GM10248 (cell line): ENCODE measurements around the gene SLC49A3.

ENCODE experiments used
- CTCF ChIA-PET: fragments of 300-600 bp; sonication (Branson Sonifier 250); formaldehyde crosslinking; extraction: SDS; loops from one replicate; lab custom pipeline; 2021; ENCODE audit warnings: antibody characterized with exemption; lab: Yijun Ruan, JAX
- POLR2A ChIA-PET: fragments of 350-650 bp; sonication (Branson Sonifier 250); formaldehyde crosslinking; extraction: SDS; loops from one replicate; lab custom pipeline; 2020; ENCODE audit warnings: antibody characterized with exemption; lab: Yijun Ruan, JAX
- DNase-seq: peaks from one replicate; pipeline ENCODE4 v3.0.0; 2012; ENCODE audit errors: extremely low spot score
- CTCF ChIP-seq: IDR thresholded peaks from 2 replicates; pipeline ENCODE4 v1.5.1; 2012; ENCODE audit warnings: mild to moderate bottlenecking, low read depth; ENCODE audit errors: extremely low read depth, missing control alignments, control extremely low read depth

The SLC49A3 gene

GRCh38 chr4:661881-662761 lies 26.8 kb downstream of the SLC49A3 start:
- DNase-seq = no peak
- TF ChIP-seq CTCF = no peak
- POLR2A ChIA-PET = no interaction called here
- CTCF ChIA-PET = no interaction called here

- ChIA-PET POLR2A (no interaction called here), CTCF (no interaction called here)
- DNase-seq = no peak
- no peak for TF ChIP-seq CTCF
These were observed 27.7 kb downstream of the SLC49A3 start for GRCh38 chr4:661231-661630.

- CTCF ChIA-PET = no interaction called here
- POLR2A ChIA-PET = no interaction called here
- no peak for TF ChIP-seq CTCF
- DNase-seq = no peak
These were observed 28.6 kb downstream of the SLC49A3 start for GRCh38 chr4:660401-660800.

GRCh38 chr4:659851-660250 lies 29.1 kb downstream of the SLC49A3 start:
- POLR2A ChIA-PET = no interaction called here
- TF ChIP-seq CTCF = no peak
- no peak for DNase-seq
- CTCF ChIA-PET = no interaction called here

GRCh38 chr4:658681-659667 lies 30.0 kb downstream of the SLC49A3 start:
- POLR2A ChIA-PET = no interaction called here

More at GRCh38 chr4:658681-659667, 30.0 kb downstream of the SLC49A3 start:
- CTCF ChIA-PET = no interaction called here
- no peak for TF ChIP-seq CTCF
- no peak for DNase-seq
